NCI-H82 treated with DMSO at 0.1 percent for 48 hours (cell line): ENCODE results near the gene GPC1.

Source experiments
- DNase-seq: peaks from one replicate; lab custom pipeline; 2025; ENCODE audit not compliant: unreplicated experiment; lab: John Stamatoyannopoulos, UW

GPC1 gene

DNA sequence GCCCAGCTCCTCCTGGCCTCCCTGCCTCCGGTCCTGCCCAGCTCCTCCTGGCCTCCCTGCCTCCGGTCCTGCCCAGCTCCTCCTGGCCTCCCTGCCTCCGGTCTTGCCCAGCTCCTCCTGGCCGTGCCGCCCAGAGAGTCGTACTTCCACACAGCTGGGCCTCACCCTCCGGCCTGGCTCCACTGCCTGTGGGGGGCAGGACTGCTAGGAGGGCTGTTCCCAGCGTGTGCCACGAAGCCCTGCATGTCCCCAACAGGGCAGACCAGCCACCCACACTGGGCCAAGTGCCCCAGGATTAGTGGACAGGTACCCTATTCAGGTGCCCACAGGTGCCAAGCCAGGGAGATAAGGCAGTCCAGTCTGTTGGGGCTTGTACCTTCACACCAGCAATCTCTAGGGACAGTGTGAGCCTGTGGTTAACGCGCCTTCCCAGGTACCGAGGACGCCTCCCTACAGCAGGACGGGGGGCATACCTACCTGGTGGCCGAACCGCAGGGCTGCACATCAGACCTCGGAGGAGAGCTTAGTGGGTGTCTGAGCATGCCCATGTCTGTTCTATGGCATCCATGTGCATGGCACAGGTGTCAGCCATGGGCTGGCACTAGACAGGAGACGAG, 5.3 kb downstream of the GPC1 start:
- DNase-seq: no peak

DNA sequence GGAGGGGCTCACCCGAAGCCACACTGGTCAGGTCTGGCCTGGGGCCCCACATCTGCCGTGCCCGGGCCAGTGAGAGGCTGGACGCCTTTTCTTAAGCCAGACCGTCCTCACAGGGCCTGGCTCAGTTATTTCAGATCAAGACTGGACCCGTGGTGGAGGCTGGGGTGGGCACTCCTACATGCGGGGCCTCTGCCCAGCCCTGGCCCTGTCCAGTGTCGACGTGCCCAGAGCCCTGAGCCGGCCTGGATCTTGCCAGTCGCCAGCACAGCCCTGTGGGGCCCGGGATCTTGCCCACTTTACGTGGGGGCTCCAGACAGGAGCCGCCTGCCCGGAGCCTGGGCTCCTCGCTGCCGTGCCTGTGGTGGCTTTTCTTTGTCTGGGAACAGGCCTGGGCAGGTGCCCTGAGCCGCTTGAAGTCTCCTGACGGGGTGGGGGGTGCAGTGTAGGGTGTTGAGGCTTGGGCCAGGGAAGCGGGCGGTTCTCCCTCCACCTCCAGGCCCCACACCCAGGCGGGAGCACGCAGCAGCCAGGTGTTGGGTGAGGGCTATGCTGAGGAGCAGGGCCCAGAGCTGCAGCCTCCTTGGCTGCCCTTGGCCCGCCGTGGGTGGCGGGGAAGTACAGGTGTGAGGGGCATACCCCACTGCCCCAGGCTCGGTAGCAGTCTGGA, 6.0 kb downstream of the GPC1 start:
- DNase-seq: no peak

DNA sequence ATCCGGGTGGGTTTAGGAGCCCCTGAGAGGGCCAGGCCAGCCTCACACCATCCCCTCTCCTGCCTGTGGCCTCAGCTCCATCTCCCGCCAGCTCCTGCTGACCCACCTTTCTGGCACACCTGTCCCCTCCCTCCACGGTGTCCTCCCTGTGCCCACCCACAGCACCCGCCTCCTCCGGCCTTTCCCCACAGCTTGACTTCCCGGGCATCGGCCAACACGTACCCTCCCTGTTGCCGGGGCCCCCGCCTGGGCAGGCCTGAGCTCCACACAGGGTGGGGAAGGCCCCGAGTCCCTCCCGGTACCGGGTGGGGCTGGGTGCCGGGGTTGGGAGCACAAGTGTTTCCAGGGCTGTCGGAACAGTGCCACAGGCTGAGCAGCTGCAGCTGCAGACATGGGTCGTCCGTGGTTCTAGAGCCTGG, 6.5 kb downstream of the GPC1 start:
- no peak for DNase-seq

DNA sequence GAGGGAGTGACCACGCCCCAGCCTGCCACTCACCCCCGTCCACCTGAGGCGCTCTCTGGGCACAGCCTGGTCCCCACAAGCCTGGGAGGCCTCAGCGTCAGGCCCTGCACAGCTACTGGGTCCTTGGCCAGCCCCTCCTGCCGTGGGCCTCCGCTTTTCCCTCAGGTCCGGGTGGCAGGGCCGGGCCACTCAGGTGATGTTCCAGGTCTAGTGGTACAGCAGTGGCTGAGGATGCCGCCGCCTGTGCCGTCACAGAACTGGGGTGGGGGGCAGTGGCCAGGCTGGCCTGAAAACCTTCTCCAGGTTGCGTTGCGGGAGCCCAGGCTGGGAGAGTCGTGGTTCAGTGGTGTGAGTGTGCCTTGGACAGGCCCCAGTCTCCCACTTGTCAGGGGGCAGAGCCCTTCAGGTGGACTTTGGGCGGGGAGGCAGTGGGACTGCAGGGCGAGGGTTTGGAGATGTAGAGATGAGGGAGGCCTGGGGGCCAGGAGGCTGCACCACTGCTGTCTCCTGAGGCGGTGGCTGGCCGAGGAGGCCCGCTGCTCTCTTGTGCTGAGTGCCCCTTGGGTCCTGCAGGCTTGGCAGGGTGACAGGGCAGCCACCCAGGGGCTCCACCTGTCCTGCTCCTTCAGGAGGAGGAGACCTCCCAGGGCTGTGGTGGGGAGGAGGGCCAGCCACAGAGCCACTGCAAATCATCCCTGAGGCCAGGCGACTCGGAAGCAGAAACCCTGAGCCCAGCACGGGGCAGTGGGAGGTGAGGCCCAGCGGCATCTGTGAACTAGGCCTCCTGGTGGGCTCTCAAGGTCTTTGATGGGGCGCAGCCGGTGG, 7.6 kb downstream of the GPC1 start:
- no peak for DNase-seq

DNA sequence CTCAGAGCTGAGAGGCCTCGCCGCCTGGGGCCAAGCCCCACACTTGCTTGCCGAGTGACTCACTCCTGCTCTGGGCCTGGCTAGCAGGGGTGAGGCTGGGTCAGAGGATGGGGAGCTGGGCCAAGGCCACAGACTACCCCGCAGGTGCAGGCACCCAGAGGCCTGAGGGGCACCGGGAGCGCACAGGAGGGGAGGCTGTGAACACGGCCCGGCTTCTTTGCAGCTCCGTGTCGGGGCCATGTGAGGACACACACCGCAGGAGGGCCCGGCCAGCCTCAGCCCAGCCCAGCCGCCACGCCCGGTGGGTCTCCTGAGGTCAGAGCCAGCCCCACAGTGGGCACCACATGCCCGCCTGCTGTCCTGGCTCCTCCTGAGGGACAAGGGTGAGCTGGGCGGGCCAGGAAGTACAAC, 8.4 kb downstream of the GPC1 start:
- no peak for DNase-seq

DNA sequence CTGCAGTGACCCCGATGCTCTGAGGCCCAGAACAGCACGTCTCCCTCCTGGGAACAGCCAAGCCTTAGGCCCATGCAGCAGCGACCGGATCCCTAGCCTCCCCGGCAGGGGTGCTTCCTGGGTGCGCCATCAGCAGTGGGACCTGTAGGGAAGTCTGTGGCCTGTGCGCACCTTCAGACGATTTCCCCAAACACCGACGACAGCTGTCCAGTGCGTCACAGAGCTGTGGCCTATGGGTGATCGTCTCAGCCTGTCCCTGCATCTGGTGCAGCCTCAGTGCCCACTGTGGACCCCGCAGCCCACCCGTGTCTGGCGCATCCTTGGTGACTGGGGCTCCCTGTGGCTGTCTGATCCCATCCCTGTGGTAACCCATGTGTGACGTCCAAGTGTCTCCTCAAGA, 9.0 kb downstream of the GPC1 start:
- DNase-seq: no peak

DNA sequence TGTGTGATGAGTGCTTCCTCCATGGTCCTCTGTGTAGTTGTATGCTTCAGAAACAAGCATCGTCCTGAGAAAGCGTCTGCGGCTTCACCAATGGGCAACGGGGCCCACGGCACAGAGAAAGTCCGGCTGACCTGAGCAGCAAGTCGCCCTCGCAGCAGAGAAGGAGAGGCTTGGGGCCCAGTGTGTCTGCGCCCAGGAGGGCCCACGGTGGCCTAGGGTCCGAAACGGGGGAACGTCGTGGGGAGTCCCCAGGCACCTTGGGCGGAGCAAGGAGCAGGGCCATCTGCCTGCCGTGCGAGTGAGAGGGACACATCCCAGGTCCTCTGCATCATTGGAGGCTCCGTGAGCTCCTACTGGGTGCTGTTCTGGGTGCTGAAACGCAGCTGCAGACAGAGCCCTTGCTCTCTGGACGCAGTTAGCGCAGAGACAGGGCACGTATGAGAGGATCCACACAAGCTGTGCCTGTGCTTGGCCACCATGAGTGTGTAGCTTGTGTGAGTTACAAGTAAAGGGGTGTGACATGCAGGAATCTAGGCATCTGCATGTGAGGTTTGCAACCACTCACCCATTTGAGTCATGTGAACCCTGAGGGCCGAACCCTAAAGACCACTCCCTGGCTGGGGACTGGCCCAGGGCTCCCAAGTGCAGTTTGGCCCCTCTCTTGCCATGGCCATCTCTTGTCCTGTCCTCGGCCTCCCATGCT, 10.6 kb downstream of the GPC1 start:
- no peak for DNase-seq

DNA sequence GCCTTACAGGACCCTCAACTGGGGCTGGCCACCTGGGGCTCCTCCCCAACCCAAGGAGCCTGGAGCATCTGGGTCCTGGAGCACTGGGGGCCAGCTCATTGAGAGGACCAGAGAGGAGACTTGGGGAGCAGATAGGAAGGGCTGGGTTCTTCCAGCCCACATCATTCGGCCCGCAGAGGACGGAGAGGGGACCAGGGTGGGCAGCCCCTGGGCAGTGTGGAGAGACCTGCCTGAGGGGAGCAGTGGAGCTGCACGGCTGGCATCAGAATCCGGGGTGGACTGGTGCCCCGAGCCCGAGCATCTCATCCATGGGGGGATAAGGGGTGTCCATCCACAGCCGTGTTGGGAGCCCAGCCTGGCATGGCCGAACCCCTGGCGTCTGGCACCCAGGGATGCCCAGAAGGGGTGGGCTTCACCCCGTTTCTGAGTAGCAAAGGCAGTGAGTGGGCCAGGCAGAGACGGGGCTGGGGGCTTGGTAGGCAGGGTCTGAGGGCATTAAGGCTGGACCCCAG, 11.3 kb downstream of the GPC1 start:
- DNase-seq: no peak

DNA sequence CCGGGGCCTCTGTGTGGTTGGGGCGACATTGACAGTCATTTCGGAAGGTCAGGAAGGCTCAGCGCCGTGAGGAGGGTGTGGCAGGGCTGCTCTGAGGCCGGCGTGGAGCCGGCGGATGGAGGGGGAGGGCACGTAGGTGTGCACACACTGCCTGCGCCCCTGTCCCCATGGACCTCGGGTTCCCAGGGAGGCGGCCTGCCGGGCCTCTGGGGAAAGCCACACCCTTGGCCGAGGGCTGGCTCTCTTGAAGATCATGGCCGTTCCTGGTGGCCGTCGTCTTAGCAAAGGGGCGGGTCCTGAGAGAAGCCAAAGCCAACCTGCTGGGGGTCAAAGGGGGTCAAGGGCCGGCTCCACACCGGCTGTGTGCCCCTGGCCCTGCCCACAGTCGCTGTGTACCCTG, 11.9 kb downstream of the GPC1 start:
- no peak for DNase-seq

DNA sequence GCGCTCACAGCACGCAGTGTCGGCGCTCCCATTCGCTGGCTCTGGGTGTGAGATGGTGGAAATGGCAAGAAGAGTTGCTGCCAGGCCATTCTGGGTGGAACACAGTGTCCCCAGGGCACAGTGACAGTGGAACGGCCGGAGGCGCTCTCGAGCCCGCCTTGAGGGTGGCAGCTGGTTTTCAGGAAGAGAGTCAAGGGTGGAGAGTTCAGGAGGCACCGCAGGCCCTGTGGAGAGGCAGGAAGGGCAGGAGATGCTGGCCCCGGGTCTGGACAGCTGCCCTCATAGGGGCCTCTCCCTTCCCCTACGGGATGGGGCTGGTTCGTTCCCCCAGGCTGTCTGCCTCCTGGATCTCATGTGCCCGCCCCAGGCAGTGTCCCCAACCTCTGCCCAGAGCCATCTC, 12.5 kb downstream of the GPC1 start:
- no peak for DNase-seq

DNA sequence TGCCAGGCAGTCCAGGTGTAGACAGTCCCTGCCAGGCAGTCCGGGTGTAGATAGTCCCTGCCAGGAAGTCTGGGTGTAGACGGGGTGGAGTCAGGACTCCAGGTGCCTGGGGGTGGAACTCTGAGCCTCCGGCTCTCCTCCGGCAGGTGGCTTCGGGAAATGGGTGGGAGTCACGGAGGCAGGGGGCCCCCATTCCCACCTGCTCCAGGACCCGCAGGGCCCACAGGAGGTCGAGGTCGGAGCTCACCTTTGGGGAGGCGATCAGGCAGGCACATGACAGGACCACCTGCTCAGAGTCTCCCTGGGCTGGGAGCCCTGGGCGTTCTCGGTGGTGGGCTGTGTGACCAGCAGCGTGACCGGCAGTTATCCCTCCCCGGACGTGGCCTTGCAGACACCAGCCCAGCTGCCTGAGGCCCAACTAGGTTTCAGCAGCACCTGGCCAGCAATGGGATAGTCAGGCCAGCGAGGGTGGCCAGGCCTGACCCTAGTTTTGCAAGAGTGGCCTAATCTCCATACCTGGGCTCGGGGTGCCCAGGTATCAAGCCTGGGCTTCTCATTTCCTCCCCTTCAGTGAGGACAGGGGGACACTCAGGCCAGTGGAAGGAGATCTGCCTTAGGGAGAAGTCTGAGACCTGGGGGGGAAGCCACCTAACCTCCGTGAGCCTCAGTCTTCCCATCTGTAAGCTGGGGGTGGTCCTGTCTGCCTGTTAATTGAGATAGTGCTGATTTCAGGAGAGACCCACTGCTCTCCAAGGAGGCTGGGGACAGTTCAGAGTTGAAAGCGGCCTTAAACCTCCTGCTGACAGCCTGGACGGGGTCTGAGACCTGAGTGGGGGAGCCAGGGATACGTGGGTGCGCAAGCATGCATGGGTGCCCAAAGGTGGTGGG, 13.2 kb downstream of the GPC1 start:
- DNase-seq: no peak

DNA sequence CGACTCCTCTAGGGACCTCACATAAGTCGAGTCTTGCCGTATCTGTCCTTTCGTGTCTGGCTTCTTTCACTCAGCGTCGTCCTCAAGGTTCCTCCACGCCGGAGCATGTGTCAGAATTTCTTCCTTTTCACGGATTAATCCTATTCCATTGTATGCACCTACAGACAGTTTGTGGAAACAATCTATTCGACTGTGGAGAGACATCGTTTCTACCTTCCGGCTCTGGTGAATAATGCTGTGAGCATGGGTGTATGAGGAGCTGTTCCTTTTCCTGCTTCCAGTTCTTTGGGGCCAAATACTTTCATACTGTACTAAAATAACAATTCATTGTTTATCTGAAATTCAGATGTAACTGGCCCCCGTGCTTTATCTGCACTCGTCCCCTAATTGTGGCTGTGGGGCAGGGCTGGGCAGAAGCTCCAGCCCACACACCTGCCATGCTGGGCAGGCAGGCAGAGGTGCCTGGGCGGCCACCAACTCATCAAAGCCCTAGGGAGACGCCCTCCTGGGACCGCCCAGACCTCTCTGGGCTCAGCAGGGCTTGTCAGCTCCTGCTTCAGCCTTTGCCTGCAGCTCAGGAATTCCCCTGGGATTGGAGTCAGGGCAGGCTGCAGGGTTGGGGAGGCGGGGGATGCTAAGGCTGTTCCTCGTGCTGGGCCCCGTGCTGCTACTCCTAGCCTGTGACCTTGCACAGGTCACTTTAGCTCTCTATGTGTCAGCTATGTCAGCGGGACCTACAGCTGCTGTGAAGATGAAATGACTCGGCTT, 14.5 kb downstream of the GPC1 start:
- peak; percentile 34 for DNase-seq

DNA sequence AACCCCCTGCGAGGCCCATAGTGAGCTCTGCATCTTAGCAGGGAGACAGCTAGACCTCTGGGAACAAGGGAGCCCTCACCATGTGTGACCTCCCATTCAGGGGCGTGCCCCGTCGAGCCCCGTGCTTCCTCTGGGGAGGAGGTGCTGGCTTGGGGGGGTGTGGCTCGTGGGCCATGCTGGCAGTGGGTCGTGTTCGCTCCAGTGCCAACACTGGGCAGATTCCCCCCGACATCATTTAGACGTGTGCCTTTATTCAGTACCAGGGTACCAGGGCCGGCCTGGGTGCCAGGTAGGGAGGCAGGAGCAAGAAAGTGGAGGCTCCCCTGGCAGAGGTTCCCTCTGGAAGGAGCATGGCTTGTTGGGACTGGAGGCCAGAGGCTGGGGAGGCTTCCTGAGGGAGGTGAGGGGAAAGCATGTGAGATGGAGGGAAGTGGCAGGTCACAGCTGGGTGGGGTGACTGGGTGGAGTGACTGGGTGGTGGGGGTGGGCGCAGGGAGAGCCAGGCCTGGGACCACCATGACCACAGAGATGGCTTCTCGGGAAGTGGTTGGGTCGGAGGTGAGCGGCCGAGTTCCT, 15.2 kb downstream of the GPC1 start:
- DNase-seq: no peak

DNA sequence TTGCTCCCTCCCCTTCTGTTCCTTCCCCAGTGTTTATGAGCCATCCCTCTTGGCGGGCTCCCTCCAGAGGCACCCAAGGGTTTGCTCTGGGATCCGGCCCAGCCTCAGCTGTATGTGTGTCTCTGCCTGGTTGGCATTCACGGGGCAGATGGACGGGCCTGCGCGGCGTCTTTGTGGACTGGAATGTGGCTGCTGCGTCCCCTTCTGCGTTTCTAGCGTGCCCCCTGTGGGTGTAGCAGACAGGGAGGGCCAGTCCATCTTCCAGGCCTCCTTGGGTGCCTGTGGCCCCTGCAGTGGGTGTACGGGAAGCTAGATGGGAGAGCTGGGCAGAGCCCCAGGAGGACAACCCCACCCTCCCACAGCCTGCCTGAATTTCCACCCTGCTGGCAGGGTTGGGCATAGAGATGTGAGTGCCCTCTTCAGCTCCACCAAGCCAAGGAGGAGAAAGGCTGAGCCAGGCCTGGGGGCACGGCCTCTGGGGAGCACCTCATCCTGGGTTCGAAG, 15.7 kb downstream of the GPC1 start:
- DNase-seq: no peak

DNA sequence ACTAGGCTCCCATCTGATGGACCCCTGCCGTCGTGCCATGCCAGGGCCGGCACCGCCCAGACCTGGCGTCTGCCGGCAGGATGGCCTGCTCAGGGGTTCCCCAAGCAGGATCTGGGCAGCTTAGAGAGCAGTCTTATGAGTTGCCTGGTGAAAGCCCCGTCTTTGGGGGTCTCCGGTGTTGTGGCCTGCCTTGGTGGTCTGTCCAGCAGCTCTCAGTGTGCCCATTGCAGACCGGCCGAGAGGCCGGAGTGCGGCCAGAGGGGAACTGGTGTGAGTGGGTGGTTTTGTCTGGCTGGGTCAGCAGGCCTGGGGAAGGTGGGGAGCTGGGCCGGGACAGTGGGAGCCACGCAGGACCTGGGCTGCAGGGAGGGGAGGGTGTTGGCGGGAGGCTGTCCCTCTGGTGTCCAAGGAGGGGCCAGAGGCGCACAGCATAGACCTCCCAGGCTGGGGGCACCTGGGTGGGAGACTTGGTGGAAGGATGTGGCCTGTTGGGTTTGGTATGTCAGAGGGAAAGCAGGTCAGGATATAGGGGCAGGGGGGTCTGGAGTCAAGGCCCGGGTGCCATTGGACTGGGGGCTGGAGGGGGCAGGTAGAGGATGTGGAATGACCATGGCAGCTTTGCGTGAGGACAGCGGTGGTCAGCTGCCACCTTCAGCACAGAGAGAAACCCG, 16.5 kb downstream of the GPC1 start:
- DNase-seq: no peak

DNA sequence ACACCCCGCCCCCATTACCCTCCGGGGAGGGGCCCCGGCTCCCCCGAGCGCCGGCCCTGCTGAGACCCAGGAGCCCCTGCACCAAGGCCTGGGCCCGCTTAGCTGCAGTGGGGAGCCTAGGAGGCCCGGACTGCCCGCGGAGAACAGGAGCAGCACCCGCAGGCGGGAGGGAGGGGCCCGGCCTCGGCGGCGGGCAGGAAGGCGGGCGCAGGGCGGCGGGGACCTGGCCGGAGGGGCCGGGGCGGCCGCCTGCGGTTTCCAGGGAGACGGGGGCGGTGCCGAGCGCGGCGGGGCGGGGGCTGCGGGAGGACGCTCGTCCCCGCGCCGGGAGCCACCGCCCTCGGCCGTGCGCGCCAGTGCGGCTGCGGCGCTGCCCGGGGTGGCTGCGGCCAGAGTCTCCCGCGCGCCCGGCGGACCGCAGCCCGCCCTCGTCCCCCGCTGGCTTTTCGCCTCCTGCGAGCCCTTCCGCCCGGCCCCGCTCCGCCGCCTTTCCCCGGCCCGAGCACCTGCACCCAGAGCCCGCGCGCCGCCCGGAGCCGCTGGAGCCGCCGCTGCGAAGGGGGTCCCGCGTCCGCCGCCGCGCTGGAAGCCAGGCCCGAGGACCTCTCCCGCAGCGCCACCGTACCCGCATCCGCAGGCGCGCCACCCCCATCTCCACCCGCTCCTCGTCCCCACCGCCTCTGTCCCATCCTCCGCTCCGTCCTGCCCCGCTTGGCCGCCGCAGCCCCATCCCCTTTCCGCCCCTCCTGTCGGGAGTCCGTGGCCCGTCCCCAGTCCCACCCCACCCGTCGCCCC, 17.2 kb downstream of the GPC1 start:
- DNase-seq: peak; percentile 9

DNA sequence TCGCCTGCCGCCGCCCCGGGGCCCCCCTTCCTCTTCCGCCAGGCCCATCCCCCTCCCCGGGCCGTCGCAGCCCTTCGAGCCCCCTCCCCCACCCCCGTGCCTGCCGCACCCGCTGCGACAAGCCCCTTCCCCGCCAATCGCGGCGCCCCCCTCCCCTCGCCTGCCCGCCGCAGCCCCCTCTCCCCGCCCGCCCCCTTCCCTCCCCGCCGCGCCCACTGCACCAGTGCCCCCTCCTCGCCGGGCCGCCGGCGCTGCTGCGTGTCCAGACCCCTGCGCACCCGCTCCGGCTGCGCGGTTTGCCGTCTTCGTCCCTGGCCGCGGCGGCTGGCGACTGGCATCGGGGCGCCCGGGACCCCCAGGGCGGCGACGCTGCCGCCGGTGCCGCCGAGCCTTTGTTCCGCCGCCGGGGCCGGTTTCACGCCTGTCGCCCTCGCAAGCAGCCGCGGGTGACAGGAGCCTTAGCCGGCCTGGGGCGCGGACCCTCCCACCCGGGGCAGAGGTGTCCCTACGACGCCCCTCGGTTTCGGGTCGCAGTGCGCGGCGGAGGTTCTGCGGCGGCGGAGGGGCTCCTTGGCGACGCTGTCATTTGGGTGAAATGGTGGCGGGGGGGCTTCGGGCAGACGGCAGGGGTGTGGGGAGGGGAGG, 18.1 kb downstream of the GPC1 start:
- no peak for DNase-seq
